ENCODE data around the gene MPO.

DNA sequence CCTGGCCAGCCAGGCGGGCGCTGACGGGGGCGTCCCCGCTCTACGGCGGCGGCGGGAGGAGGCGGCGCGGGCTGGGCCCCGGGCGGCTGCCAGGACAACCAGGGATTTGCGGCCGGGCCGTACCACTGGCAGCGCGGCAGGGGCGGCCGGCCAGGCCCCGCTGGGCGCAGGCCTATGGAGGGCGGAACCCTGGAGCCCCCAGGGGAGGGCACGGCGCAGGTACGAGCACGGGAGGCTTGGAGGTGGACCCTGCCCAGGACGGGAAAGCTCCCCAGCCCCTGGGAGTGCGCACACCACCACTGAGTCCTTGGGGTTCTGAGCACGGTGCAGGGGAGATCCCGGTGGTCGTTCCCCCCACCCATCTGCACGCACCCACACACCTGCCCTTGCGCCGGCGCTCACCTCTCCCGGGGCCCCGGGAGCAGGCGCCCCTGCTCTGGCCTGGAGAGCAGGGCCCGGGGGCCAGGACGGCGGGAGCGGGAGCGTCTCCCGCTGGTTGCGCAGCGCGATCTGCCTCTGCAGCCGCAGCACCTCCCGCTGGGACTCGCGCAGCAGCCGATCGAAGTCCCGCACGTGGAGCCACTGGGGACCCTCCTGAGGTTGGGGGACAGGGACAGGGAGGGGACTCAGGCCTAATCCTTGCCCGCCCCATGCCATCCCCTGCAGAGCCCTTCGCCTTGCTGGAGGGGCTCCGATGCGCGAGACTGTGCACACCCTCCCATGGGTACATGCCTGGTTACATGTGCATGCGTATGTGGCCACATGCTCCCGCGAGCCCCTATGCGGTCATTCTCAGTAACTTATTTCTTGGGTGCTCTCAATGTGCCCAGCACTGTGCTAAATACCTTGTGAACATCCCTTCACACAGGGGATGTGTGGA, 43.9 kb upstream of the MPO start:
- TF ChIP-seq KDM1A (IDR thresholded peaks at IDR 0.05; ENCODE audit: borderline replicate concordance, low read length) (no peak), SP2 (IDR thresholded peaks at IDR 0.05; ENCODE audit: low read length) (no peak)
